RWPE1 (cell line): Measurements from ENCODE around the gene RIC8A.

Experiments
- CTCF ChIA-PET: fragments of 350-600 bp; sonication (Branson Sonifier 250); formaldehyde crosslinking; extraction: SDS; loops from one replicate; lab custom pipeline; 2021; lab: Yijun Ruan, JAX
- POLR2A ChIA-PET: fragments of 400-600 bp; formaldehyde crosslinking; extraction: SDS; loops from one replicate; lab custom pipeline; 2020; ENCODE audit warnings: antibody characterized with exemption; ENCODE audit not compliant: low non-redundant PET; lab: Yijun Ruan, JAX
- DNase-seq: peaks from one replicate; pipeline ENCODE4 v3.0.0; 2012; ENCODE audit warnings: low spot score
- H3K27ac ChIP-seq: fragments of 450-650 bp; 2 replicates; pipeline ENCODE4 v1.5.1; 2017
- TF ChIP-seq, protein P1 (sequence below): fragments of 450-650 bp; conservative IDR thresholded peaks from 2 replicates; pipeline ENCODE4 v1.5.1; 2017; ENCODE audit warnings: low read depth, mild to moderate bottlenecking

RIC8A gene

GRCh38 chr11:259413-259812, 51.9 kb downstream of the RIC8A start:
- H3K27ac ChIP-seq, result no peak overlapping the region
- no peak for DNase-seq
- TF ChIP-seq, protein P1, sequence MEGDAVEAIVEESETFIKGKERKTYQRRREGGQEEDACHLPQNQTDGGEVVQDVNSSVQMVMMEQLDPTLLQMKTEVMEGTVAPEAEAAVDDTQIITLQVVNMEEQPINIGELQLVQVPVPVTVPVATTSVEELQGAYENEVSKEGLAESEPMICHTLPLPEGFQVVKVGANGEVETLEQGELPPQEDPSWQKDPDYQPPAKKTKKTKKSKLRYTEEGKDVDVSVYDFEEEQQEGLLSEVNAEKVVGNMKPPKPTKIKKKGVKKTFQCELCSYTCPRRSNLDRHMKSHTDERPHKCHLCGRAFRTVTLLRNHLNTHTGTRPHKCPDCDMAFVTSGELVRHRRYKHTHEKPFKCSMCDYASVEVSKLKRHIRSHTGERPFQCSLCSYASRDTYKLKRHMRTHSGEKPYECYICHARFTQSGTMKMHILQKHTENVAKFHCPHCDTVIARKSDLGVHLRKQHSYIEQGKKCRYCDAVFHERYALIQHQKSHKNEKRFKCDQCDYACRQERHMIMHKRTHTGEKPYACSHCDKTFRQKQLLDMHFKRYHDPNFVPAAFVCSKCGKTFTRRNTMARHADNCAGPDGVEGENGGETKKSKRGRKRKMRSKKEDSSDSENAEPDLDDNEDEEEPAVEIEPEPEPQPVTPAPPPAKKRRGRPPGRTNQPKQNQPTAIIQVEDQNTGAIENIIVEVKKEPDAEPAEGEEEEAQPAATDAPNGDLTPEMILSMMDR, result no peak
- ChIA-PET POLR2A (no interaction called here), CTCF (no interaction called here)

- H3K27ac ChIP-seq, result no peak overlapping the region
- CTCF ChIA-PET, result interaction anchor here (0.6 to 1.6 kb wide), 2 partner anchors 11 to 22 kb away, joined by 3 to 7 read pairs; no protein-coding TSS in a partner anchor
- DNase-seq, result no peak
- TF ChIP-seq, protein P1, result no peak
- POLR2A ChIA-PET, result no interaction called here
Observed at GRCh38 chr11:261624-262023, 54.1 kb downstream of the RIC8A start.
